ENCODE measurements around the gene NUBPL. TPM values are rescaled to one million over a fixed set of nuclear protein-coding genes. Genes with fewer than 3 reads are reported as not detected.
"Not testable (repeated sequence)": the region's sequence is repeated elsewhere in the genome, so short reads cannot be mapped to it uniquely, and the experiment has no call there.

The NUBPL gene
- total RNA-seq, 1 donor from 2014 or later: 8.7 TPM

- intact Hi-C loops (cut with micrococcal nuclease): no loop called here
These were observed 205.2 kb downstream of the NUBPL start for GRCh38 chr14:31766315-31766892.

GRCh38 chr14:31768355-31768754, 207.2 kb downstream of the NUBPL start:
- no peak overlapping the region for H3K27ac Mint-ChIP-seq
- H3K27me3 Mint-ChIP-seq (ENCODE audit: low read depth): no peaks in the 10 kb centered on the region
- peaks cover 4% of the 10 kb centered on the region for H3K4me1 Mint-ChIP-seq (ENCODE audit: low read depth)
- intact Hi-C loops (cut with micrococcal nuclease): no loop called here
- H3K36me3 Mint-ChIP-seq (ENCODE audit: low read depth): no peaks in the 10 kb centered on the region
- no peaks in the 10 kb centered on the region for H3K9me3 Mint-ChIP-seq
- no peak for DNase-seq (ENCODE audit: low spot score)
- no peak overlapping the region for H3K4me3 Mint-ChIP-seq (ENCODE audit: low read depth)

More at GRCh38 chr14:31766315-31766892, 205.2 kb downstream of the NUBPL start:
- H3K36me3 Mint-ChIP-seq (ENCODE audit: low read depth): no peaks in the 10 kb centered on the region
- no peaks in the 10 kb centered on the region for H3K9me3 Mint-ChIP-seq
- no peak overlapping the region for H3K4me3 Mint-ChIP-seq (ENCODE audit: low read depth)
- no peaks in the 10 kb centered on the region for H3K27me3 Mint-ChIP-seq (ENCODE audit: low read depth)
- no peak for DNase-seq (ENCODE audit: low spot score)
- H3K27ac Mint-ChIP-seq: no peak overlapping the region
- H3K4me1 Mint-ChIP-seq (ENCODE audit: low read depth): peaks cover 4% of the 10 kb centered on the region

- no peaks in the 10 kb centered on the region for H3K9me3 Mint-ChIP-seq
- no peak for DNase-seq (ENCODE audit: low spot score)
- intact Hi-C loops (cut with micrococcal nuclease): no loop called here
- no peak overlapping the region for H3K4me3 Mint-ChIP-seq (ENCODE audit: low read depth)
- H3K36me3 Mint-ChIP-seq (ENCODE audit: low read depth): no peaks in the 10 kb centered on the region
- H3K27ac Mint-ChIP-seq: no peak overlapping the region
- H3K27me3 Mint-ChIP-seq (ENCODE audit: low read depth): no peaks in the 10 kb centered on the region
- peaks cover 4% of the 10 kb centered on the region for H3K4me1 Mint-ChIP-seq (ENCODE audit: low read depth)
These were observed 209.1 kb downstream of the NUBPL start for GRCh38 chr14:31770271-31770670.

- Mint-ChIP-seq H3K4me3 (ENCODE audit: low read depth) (no peak overlapping the region), H3K27ac (no peak overlapping the region), H3K4me1 (ENCODE audit: low read depth) (peaks cover 4% of the 10 kb centered on the region), H3K27me3 (ENCODE audit: low read depth) (no peaks in the 10 kb centered on the region), H3K9me3 (peaks cover 14% of the 10 kb centered on the region), H3K36me3 (ENCODE audit: low read depth) (no peaks in the 10 kb centered on the region)
- intact Hi-C loops (cut with micrococcal nuclease): no loop called here
- DNase-seq (ENCODE audit: low spot score): no peak
These were observed 213.4 kb downstream of the NUBPL start for GRCh38 chr14:31774567-31774966.

GRCh38 chr14:31777312-31777711, 216.1 kb downstream of the NUBPL start:
- DNase-seq (ENCODE audit: low spot score): no peak
- intact Hi-C loops (cut with micrococcal nuclease): no loop called here
- Mint-ChIP-seq H3K27me3 (ENCODE audit: low read depth) (no peaks in the 10 kb centered on the region), H3K4me3 (ENCODE audit: low read depth) (no peak overlapping the region), H3K4me1 (ENCODE audit: low read depth) (no peaks in the 10 kb centered on the region), H3K36me3 (ENCODE audit: low read depth) (no peaks in the 10 kb centered on the region), H3K27ac (no peak overlapping the region), H3K9me3 (peaks cover 30% of the 10 kb centered on the region)

- Mint-ChIP-seq H3K36me3 (ENCODE audit: low read depth) (no peaks in the 10 kb centered on the region), H3K4me3 (ENCODE audit: low read depth) (no peak overlapping the region), H3K9me3 (peaks cover 30% of the 10 kb centered on the region), H3K27me3 (ENCODE audit: low read depth) (no peaks in the 10 kb centered on the region), H3K4me1 (ENCODE audit: low read depth) (no peaks in the 10 kb centered on the region), H3K27ac (no peak overlapping the region)
- intact Hi-C loops (cut with micrococcal nuclease): no loop called here
- no peak for DNase-seq (ENCODE audit: low spot score)
These were observed 220.4 kb downstream of the NUBPL start for GRCh38 chr14:31781578-31781977.

GRCh38 chr14:31785574-31785973, 224.4 kb downstream of the NUBPL start:
- no peak overlapping the region for H3K4me3 Mint-ChIP-seq (ENCODE audit: low read depth)
- H3K36me3 Mint-ChIP-seq (ENCODE audit: low read depth): no peaks in the 10 kb centered on the region
- H3K4me1 Mint-ChIP-seq (ENCODE audit: low read depth): no peaks in the 10 kb centered on the region
- H3K27me3 Mint-ChIP-seq (ENCODE audit: low read depth): no peaks in the 10 kb centered on the region
- H3K9me3 Mint-ChIP-seq: peaks cover 14% of the 10 kb centered on the region
- no peak overlapping the region for H3K27ac Mint-ChIP-seq
- intact Hi-C loops (cut with micrococcal nuclease): no loop called here
- no peak for DNase-seq (ENCODE audit: low spot score)

GRCh38 chr14:31787377-31787776, 226.2 kb downstream of the NUBPL start:
- no peaks in the 10 kb centered on the region for H3K9me3 Mint-ChIP-seq
- no peaks in the 10 kb centered on the region for H3K27me3 Mint-ChIP-seq (ENCODE audit: low read depth)
- DNase-seq (ENCODE audit: low spot score): no peak
- no peaks in the 10 kb centered on the region for H3K36me3 Mint-ChIP-seq (ENCODE audit: low read depth)
- H3K27ac Mint-ChIP-seq: no peak overlapping the region
- H3K4me3 Mint-ChIP-seq (ENCODE audit: low read depth): no peak overlapping the region
- no peaks in the 10 kb centered on the region for H3K4me1 Mint-ChIP-seq (ENCODE audit: low read depth)
- intact Hi-C loops (cut with micrococcal nuclease): no loop called here

GRCh38 chr14:31788340-31788739, 227.1 kb downstream of the NUBPL start:
- no peak overlapping the region for H3K27ac Mint-ChIP-seq
- H3K9me3 Mint-ChIP-seq: no peaks in the 10 kb centered on the region
- H3K36me3 Mint-ChIP-seq (ENCODE audit: low read depth): no peaks in the 10 kb centered on the region
- intact Hi-C loops (cut with micrococcal nuclease): no loop called here
- no peak for DNase-seq (ENCODE audit: low spot score)
- H3K27me3 Mint-ChIP-seq (ENCODE audit: low read depth): no peaks in the 10 kb centered on the region
- no peaks in the 10 kb centered on the region for H3K4me1 Mint-ChIP-seq (ENCODE audit: low read depth)
- H3K4me3 Mint-ChIP-seq (ENCODE audit: low read depth): no peak overlapping the region

GRCh38 chr14:31792726-31793125, 231.5 kb downstream of the NUBPL start:
- no peaks in the 10 kb centered on the region for H3K4me1 Mint-ChIP-seq (ENCODE audit: low read depth)

GRCh38 chr14:31797946-31798345, 236.7 kb downstream of the NUBPL start:
- H3K4me1 Mint-ChIP-seq (ENCODE audit: low read depth); H3K9me3 Mint-ChIP-seq; DNase-seq (ENCODE audit: low spot score); H3K27ac Mint-ChIP-seq; H3K36me3 Mint-ChIP-seq (ENCODE audit: low read depth); intact Hi-C loops (cut with micrococcal nuclease); H3K27me3 Mint-ChIP-seq (ENCODE audit: low read depth); H3K4me3 Mint-ChIP-seq (ENCODE audit: low read depth): not testable (repeated sequence)

More at GRCh38 chr14:31792726-31793125, 231.5 kb downstream of the NUBPL start:
- no peak overlapping the region for H3K4me3 Mint-ChIP-seq (ENCODE audit: low read depth)
- no peaks in the 10 kb centered on the region for H3K36me3 Mint-ChIP-seq (ENCODE audit: low read depth)
- H3K27me3 Mint-ChIP-seq (ENCODE audit: low read depth): no peaks in the 10 kb centered on the region
- DNase-seq (ENCODE audit: low spot score): no peak
- H3K27ac Mint-ChIP-seq: no peak overlapping the region
- intact Hi-C loops (cut with micrococcal nuclease): no loop called here
- H3K9me3 Mint-ChIP-seq: no peaks in the 10 kb centered on the region

GRCh38 chr14:31802838-31803237, 241.6 kb downstream of the NUBPL start:
- intact Hi-C loops (cut with micrococcal nuclease): no loop called here
- H3K4me1 Mint-ChIP-seq (ENCODE audit: low read depth): no peaks in the 10 kb centered on the region
- H3K27ac Mint-ChIP-seq: no peak overlapping the region
- no peak overlapping the region for H3K4me3 Mint-ChIP-seq (ENCODE audit: low read depth)
- H3K27me3 Mint-ChIP-seq (ENCODE audit: low read depth): no peaks in the 10 kb centered on the region
- no peaks in the 10 kb centered on the region for H3K36me3 Mint-ChIP-seq (ENCODE audit: low read depth)
- no peak for DNase-seq (ENCODE audit: low spot score)
- no peaks in the 10 kb centered on the region for H3K9me3 Mint-ChIP-seq

- no peak overlapping the region for H3K27ac Mint-ChIP-seq
- intact Hi-C loops (cut with micrococcal nuclease): no loop called here
- no peaks in the 10 kb centered on the region for H3K4me1 Mint-ChIP-seq (ENCODE audit: low read depth)
- H3K36me3 Mint-ChIP-seq (ENCODE audit: low read depth): no peaks in the 10 kb centered on the region
- H3K9me3 Mint-ChIP-seq: peaks cover 4% of the 10 kb centered on the region
- no peak overlapping the region for H3K4me3 Mint-ChIP-seq (ENCODE audit: low read depth)
- DNase-seq (ENCODE audit: low spot score): no peak
- H3K27me3 Mint-ChIP-seq (ENCODE audit: low read depth): no peaks in the 10 kb centered on the region
These were observed 245.0 kb downstream of the NUBPL start for GRCh38 chr14:31806249-31806648.
